ENCODE measurements around the gene SNX21. TPM values are rescaled to one million over a fixed set of nuclear protein-coding genes. Genes with fewer than 3 reads are reported as not detected.

The SNX21 gene
- total RNA-seq, 1 donor from 2014 or later = 24.1 TPM

GRCh38 chr20:45798935-45799642, 34.5 kb upstream of the SNX21 start:
- intact Hi-C loops (cut with DNase I) = no loop called here

GRCh38 chr20:45801851-45802250, 31.7 kb upstream of the SNX21 start:
- Histone ChIP-seq H3K4me3 (no peak overlapping the region), H3K27me3 (ENCODE audit: low read depth) (no peaks in the 10 kb centered on the region), H3K9me3 (no peaks in the 10 kb centered on the region), H3K27ac (no peak overlapping the region), H3K36me3 (peaks cover 66% of the 10 kb centered on the region), H3K4me1 (peaks cover 8% of the 10 kb centered on the region)
- ATAC-seq (no peak), DNase-seq (no peak)
- intact Hi-C loops (cut with DNase I) = no loop called here
- no peak for TF ChIP-seq CTCF (IDR thresholded peaks at IDR 0.05)

More at GRCh38 chr20:45798935-45799642, 34.5 kb upstream of the SNX21 start:
- no peaks in the 10 kb centered on the region for H3K27me3 ChIP-seq (ENCODE audit: low read depth)
- no peak overlapping the region for H3K27ac ChIP-seq
- H3K9me3 ChIP-seq = no peaks in the 10 kb centered on the region
- H3K4me3 ChIP-seq = no peak overlapping the region
- peaks cover 66% of the 10 kb centered on the region for H3K36me3 ChIP-seq
- peaks cover 8% of the 10 kb centered on the region for H3K4me1 ChIP-seq
- DNase-seq (peak; percentile 53), ATAC-seq (peak; percentile 90 to 93)
- TF ChIP-seq CTCF (IDR thresholded peaks at IDR 0.05) = peak; percentile 73

- H3K9me3 ChIP-seq = no peaks in the 10 kb centered on the region
- peaks cover 63% of the 10 kb centered on the region for H3K36me3 ChIP-seq
- no peak overlapping the region for H3K4me3 ChIP-seq
- DNase-seq = no peak
- H3K27me3 ChIP-seq (ENCODE audit: low read depth) = no peaks in the 10 kb centered on the region
- no peak overlapping the region for H3K27ac ChIP-seq
- intact Hi-C loops (cut with DNase I) = no loop called here
- H3K4me1 ChIP-seq = peaks cover 9% of the 10 kb centered on the region
- no peak for ATAC-seq
- TF ChIP-seq CTCF (IDR thresholded peaks at IDR 0.05) = no peak
Observed at GRCh38 chr20:45810191-45810970, 23.2 kb upstream of the SNX21 start.

- Histone ChIP-seq H3K27ac (no peak within 1 kb of the TSS), H3K4me3 (peak within 1 kb of the TSS; percentile 63), H3K4me1 (peaks cover 11% of the 10 kb centered on the region), H3K9me3 (no peaks in the 10 kb centered on the region), H3K36me3 (peaks cover 43% of the 10 kb centered on the region), H3K27me3 (ENCODE audit: low read depth) (no peaks in the 10 kb centered on the region)
- intact Hi-C loops (cut with DNase I) = no loop called here
- no peak for TF ChIP-seq CTCF (IDR thresholded peaks at IDR 0.05)
- peak; percentile 96 for DNase-seq
- ATAC-seq = peak; percentile 99
Observed at GRCh38 chr20:45812157-45813005, 21.2 kb upstream of the SNX21 start, which contains the start of gene UBE2C. UBE2C (plus strand) TSS chr20:45812644; CDS start chr20:45812696, 52 bp downstream.

GRCh38 chr20:45813006-45813340, 20.6 kb upstream of the SNX21 start:
- TF ChIP-seq CTCF (IDR thresholded peaks at IDR 0.05) = no peak
- intact Hi-C loops (cut with DNase I) = no loop called here

More at GRCh38 chr20:45813006-45813340, 20.6 kb upstream of the SNX21 start:
- no peak overlapping the region for H3K27ac ChIP-seq
- H3K9me3 ChIP-seq = no peaks in the 10 kb centered on the region
- H3K4me3 ChIP-seq = peak overlapping the region; percentile 63
- H3K27me3 ChIP-seq (ENCODE audit: low read depth) = no peaks in the 10 kb centered on the region
- DNase-seq (no peak), ATAC-seq (no peak)
- H3K4me1 ChIP-seq = peaks cover 14% of the 10 kb centered on the region
- H3K36me3 ChIP-seq = peaks cover 38% of the 10 kb centered on the region
